HG02763 (cell line): ENCODE measurements around the gene ATXN7.

ENCODE experiments used
- ATAC-seq: cut with Tn5 transposase; IDR thresholded peaks from one replicate; pipeline ENCODE4 v1.9.1; 2021; ENCODE audit warnings: mild to moderate bottlenecking, moderate library complexity; ENCODE audit not compliant: unreplicated experiment

The ATXN7 gene

GRCh38 chr3:64046592-64046991 lies 182.9 kb downstream of the ATXN7 start:
- no peak for ATAC-seq

- no peak for ATAC-seq
Measured at GRCh38 chr3:64046996-64047594, 183.4 kb downstream of the ATXN7 start.

- no peak for ATAC-seq
Measured at GRCh38 chr3:64047787-64048186, 184.1 kb downstream of the ATXN7 start.

GRCh38 chr3:64048631-64049061 lies 185.0 kb downstream of the ATXN7 start:
- ATAC-seq, result no peak

GRCh38 chr3:64049136-64049535 lies 185.5 kb downstream of the ATXN7 start:
- ATAC-seq, result no peak

- no peak for ATAC-seq
Measured at GRCh38 chr3:64049832-64050231, 186.2 kb downstream of the ATXN7 start.
